HG03521 (cell line): ENCODE measurements around the gene TMEM42.

ENCODE experiments used
- ATAC-seq: cut with Tn5 transposase; IDR thresholded peaks from one replicate; pipeline ENCODE4 v1.9.1; 2021; ENCODE audit warnings: mild to moderate bottlenecking, moderate library complexity; ENCODE audit not compliant: unreplicated experiment

TMEM42 gene

GRCh38 chr3:44906997-44907396, 45.3 kb downstream of the TMEM42 start:
- no peak for ATAC-seq

GRCh38 chr3:44907612-44908011, 45.9 kb downstream of the TMEM42 start:
- no peak for ATAC-seq

- no peak for ATAC-seq
Observed at GRCh38 chr3:44909063-44909462, 47.4 kb downstream of the TMEM42 start.

GRCh38 chr3:44910693-44911092, 49.0 kb downstream of the TMEM42 start:
- no peak for ATAC-seq

- ATAC-seq: no peak
Observed at GRCh38 chr3:44913868-44914468, 52.3 kb downstream of the TMEM42 start.

GRCh38 chr3:44914936-44915335, 53.2 kb downstream of the TMEM42 start:
- ATAC-seq: no peak
